GM18511 (cell line): ENCODE measurements around the gene CRYAB.
"Not testable (repeated sequence)": the region's sequence is repeated elsewhere in the genome, so short reads cannot be mapped to it uniquely, and the experiment has no call there.

ENCODE experiments used
- ATAC-seq: cut with Tn5 transposase; IDR thresholded peaks from one replicate; pipeline ENCODE4 v1.9.1; 2021; ENCODE audit warnings: mild to moderate bottlenecking, moderate library complexity; ENCODE audit not compliant: unreplicated experiment

CRYAB gene

GRCh38 chr11:111934306-111934705 lies 22.7 kb upstream of the CRYAB start:
- no peak for ATAC-seq

- ATAC-seq: no peak
These were observed 22.3 kb upstream of the CRYAB start for GRCh38 chr11:111933872-111934271.

DNA sequence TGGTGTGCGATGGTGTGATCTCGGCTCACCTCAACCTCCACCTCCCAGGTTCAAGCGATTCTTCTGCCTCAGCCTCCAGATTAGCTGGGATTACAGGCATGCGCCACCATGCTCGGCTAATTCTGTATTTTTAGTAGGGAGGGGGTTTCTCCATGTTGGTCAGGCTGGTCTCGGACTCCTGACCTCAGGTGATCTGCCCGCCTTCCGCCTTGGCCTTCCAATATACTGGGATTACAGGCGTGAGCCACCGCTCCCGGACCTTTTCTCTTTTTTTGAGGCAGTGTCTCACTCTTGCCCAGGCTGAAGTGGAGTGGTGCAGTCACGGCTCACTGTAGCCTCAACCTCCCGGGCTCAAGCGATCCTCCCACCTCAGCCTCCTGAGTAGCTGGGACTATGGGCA lies 21.6 kb upstream of the CRYAB start:
- ATAC-seq: not testable (repeated sequence)

DNA sequence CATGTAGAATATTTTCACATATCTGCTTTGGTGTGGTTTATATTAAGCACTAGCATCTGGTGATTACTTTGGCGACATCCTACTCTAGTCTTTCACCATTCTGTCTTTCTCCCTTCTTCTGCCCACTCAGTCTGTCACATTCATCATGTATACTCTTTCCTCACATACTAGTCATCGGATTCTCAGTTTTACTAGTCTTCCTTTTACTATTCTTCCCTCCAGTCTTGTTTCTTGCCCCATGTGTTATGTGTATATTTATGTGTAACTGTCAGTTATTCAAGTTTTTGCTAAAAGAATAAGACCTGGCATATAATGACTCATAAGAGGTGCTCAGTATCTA lies 21.0 kb upstream of the CRYAB start:
- no peak for ATAC-seq

DNA sequence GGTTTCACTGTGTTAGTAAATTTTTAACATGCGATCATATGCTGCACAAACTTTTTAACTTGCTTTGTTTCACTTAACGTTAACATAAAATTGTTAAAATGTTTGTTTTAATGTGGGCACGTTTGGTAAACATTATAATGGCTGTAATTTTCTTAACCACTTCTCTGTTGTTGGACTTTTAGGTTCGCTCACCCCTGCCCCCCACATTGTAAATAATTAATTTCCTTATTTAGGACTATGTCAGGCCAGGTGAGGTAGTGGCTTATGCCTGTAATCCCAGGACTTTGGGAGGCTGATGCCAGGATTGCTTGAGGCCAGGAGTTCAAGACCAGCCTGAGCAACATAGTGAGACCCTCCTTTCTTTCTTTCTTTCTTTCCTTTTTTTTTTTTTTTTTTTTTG lies 18.9 kb upstream of the CRYAB start:
- no peak for ATAC-seq

- peak; percentile 92 for ATAC-seq
These were observed 15.2 kb upstream of the CRYAB start for GRCh38 chr11:111926505-111927391.

GRCh38 chr11:111925953-111926352 lies 14.4 kb upstream of the CRYAB start:
- ATAC-seq: no peak

GRCh38 chr11:111923951-111924350 lies 12.4 kb upstream of the CRYAB start:
- ATAC-seq: no peak

DNA sequence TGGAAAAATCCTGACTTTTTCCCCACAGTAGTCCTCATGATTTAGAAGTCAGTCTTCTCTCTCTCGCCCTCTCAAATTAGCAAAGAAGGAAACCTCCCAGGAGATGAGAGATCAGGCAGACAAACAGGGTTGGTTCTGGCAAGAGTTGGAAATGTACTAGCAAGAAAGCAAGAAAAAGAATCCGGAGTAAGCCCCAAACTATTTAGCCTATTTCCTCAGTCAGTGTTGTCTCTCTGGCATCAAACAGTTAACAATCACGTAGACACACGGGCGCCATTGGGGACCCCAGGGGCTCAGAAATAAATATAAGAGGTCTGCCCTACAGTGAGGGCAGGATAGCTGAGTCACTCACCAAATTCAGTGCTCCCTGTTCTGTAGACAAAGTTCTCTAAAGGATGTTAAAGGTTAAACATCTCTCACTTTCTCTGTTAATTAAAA lies 11.8 kb upstream of the CRYAB start:
- no peak for ATAC-seq

- no peak for ATAC-seq
These were observed 11.2 kb upstream of the CRYAB start for GRCh38 chr11:111922803-111923202.

DNA sequence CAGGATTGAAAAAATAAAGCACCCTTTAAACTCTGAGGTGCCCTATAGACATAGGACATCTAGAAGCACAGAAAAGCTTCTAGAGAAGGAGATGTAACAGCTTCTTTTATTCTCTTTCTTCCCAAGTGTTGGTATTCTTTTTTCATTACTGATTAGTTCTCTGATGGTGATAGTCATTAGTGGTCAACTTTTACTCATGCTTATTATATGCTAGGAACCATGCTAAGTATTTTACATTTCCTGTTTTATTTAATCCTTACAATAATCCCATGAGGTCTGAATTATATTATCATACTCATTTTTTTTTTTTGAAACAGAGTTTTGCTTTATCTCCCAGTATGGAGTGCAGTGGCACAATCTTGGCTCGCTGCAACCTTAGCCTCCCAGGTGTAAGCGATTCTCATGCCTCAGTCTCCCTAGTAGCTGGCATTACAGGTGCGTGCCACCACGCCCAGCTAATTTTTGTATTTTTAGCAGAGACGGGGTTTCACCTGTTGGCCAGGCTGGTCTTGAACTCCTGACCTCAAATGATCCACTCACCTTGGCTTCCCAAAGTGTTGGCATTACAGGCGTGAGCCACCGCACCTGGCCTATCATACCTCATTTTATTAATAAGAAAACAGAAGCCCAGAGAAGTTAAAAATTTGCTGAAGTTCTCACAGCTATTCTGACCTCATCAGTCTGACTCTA lies 10.1 kb upstream of the CRYAB start:
- ATAC-seq: no peak

DNA sequence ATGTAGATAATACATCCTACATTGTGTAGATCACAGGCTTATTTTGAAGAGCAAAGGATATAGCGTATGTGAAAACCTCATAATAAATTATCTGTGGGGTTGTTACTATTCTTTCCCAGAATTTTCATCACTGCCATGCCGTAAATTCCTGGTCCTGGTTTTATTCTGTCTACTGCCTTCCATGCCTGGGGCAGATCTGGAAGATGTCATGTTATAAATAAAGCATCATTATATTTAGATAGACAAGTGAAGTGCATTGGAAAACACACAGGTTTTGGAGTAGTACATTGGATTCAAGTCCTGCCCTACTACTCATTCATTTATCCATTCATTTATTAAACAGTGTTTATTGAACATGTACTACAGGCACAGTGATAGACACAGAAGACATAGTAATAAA lies 9.3 kb upstream of the CRYAB start:
- no peak for ATAC-seq

- no peak for ATAC-seq
These were observed 7.1 kb upstream of the CRYAB start, which contains the start of gene C11orf52 for GRCh38 chr11:111918390-111919256. C11orf52 (plus strand) TSS chr11:111918913; CDS start chr11:111918973, 60 bp downstream.

GRCh38 chr11:111917788-111918187 lies 6.2 kb upstream of the CRYAB start:
- ATAC-seq: no peak

DNA sequence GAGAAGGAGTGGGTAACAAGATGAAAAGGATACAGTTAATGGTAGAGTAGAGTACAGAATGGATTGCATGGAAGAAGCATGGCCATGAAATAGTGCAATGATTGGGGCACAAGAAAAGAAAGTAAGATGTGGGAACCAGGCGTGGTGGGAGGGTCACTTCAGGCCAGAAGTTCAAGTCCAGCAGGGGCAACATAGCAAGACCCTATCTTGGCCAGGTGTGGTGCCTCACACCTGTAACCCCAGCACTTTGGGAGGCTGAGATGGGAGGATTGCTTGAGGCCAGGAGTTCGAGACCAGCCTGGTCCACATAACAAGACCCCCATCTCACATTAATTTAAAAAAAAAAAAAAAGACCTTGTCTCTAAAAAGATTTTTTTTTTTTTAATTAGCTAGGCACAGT lies 5.7 kb upstream of the CRYAB start:
- ATAC-seq: no peak

GRCh38 chr11:111916768-111917167 lies 5.2 kb upstream of the CRYAB start:
- no peak for ATAC-seq

- ATAC-seq: no peak
These were observed 2.4 kb upstream of the CRYAB start for GRCh38 chr11:111913997-111914396.

- no peak for ATAC-seq
These were observed 1.7 kb upstream of the CRYAB start for GRCh38 chr11:111913031-111913861.

DNA sequence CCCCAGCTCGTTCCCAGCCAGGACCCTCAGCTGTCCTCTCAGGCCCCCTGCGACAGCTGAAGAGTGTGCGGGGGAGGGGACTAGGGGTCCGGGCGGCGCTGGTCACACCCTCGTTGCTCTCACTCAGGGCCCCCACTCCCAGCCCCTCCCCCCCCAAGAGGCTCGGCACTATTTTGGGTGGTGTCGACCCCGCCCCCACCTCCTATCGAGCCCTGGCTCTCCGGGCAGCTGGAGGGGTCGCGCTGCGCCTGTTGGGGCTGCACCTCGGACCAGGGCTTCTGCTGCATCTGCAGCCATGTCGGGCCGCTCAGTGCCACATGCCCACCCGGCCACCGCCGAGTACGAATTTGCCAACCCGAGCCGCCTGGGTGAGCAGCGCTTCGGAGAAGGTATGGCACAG lies 965 bp upstream of the CRYAB start, which contains the start of gene HSPB2:
Gene HSPB2, plus strand, starts transcription at position 200 of the 400 bp plus-strand sequence. Its CDS starts 96 bp downstream, at position 296.
- no peak for ATAC-seq
